GM21423 (cell line): ENCODE measurements around the gene F12.
A peak's percentile ranks its signal among the peaks of the same experiment; 100 is the strongest.

Experiments
- ATAC-seq: cut with Tn5 transposase; IDR thresholded peaks from one replicate; pipeline ENCODE4 v1.9.1; 2021; ENCODE audit warnings: mild to moderate bottlenecking, moderate library complexity; ENCODE audit not compliant: unreplicated experiment

Gene F12

DNA sequence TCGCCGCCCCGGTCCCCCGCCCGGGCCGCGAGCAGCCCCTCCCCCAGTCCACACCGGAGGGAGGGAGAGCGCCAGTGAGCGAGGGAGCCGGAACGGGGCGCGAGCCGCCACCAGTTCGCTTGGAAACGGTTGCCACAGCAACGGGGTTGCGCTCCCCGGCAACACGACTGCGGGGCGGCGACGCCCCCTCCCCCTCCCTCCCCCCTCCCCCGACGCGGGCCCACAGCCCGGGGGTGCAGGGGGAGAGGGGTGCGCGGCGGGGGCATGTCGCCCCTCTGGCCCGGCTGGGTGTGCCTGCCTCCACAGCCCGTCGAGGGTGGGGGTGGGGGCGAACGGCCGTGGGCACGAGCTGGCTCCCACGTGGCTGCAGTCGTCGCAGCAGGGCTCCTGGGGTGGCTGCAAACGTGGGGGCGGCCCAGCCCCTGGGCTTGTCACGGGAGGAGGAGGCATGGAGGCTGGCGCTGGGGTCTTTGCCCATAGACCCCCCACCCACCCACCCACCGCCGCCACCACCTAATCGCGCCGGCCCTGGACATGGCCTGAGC lies 37.8 kb upstream of the F12 start:
- peak; percentile 40 for ATAC-seq

DNA sequence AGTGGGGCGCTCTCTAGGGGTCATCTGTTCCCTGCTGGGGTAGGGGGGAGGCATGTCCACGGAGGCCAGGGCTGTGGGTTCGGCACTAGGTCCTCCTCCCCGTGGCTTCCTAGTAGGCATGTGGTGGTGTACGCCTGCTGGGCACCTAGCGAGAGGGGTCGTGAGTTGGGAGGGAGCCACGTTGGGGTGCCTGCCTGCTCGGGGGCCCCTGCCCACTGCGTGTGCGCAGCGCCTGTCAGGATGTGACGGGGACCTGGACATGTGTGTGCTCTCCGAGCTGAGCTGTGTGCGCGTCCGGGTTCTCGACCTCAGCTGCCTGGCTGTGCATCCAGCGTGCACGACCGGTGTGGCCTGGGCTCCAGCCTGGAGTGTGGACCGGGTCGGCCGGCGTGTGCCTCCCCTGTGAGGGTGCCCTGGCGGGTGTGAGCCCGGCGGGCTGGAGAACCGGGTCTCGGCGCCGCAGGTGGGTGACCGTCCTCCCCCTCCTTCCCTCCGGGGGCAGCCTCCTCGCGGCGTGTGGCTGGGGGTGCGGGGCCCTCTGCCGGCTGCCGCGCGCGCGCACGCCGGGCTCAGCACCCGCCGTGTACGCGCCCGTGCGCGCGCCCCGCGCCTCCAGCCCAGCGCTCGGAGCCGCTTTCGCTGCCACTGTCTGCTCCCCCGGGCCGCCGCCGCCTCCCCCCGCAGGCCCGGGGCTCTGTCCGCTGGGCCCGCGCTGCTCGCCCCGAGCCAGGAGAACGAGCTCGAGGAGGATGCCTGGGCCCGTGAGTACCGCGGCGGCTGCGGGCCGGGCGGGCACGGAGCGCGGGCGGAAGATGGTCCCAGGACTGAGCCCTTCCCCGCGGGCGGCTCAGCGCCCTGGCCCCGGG lies 37.1 kb upstream of the F12 start, which contains the start of gene PRR7:
Gene PRR7 (plus strand): TSS at position 615 of the 866 bp plus-strand sequence. CDS start 8,254 bp downstream, outside the sequence.
- peak; percentile 49 for ATAC-seq

DNA sequence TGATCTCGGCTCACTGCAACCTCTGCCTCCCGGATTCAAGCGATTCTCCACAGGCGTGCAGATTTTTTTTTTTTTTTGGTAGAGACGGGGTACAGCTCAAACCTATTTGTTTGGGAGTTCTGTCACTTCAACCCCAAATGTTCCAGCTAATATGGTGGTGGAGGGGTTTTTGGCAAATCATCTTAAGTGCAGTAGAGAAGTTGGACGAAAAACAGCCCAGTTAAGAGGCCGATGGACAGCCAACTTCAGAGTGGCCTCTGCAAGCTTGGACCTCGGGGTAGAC lies 36.5 kb upstream of the F12 start:
- ATAC-seq = no peak

DNA sequence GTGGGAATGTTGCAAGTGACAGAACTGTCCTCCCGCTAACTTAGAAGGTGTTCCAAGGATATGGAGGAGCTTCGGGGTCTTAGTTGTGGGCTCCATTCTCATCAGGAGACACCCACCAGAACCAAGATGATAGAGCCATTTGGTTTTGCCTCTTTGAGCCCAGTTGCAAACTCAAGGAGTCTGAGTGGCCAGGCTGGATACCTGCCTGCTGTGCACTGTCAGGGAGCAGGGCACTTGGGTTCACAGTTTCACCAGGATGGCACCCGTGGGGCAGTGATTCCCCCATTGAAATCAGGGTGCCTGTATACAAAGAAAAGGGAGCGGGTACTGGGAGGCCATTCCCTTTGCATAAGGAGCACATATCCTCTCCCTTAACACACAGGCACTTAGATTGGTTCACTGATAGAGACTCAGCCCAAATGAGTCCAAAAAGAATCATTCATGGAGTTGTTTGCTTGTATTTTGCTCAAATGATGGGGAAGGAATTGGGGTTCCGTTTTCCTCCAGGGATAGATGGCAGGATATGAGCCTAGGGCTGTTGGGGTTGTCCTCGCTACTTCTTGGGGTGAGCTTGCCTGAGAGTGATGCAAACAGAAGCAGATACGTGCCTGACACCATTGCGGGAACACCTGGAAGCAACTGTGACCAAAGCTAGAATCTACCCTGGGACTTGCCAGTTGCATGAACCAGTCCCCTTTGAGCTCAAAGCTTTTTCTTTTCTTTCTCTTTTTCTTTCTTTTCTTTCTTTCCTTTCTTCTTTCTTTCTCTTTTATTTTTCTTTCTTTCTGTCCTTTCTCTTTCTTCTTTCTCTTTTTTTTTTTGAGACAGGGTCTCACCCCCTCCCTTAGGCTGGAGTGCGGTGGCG lies 35.9 kb upstream of the F12 start:
- no peak for ATAC-seq

DNA sequence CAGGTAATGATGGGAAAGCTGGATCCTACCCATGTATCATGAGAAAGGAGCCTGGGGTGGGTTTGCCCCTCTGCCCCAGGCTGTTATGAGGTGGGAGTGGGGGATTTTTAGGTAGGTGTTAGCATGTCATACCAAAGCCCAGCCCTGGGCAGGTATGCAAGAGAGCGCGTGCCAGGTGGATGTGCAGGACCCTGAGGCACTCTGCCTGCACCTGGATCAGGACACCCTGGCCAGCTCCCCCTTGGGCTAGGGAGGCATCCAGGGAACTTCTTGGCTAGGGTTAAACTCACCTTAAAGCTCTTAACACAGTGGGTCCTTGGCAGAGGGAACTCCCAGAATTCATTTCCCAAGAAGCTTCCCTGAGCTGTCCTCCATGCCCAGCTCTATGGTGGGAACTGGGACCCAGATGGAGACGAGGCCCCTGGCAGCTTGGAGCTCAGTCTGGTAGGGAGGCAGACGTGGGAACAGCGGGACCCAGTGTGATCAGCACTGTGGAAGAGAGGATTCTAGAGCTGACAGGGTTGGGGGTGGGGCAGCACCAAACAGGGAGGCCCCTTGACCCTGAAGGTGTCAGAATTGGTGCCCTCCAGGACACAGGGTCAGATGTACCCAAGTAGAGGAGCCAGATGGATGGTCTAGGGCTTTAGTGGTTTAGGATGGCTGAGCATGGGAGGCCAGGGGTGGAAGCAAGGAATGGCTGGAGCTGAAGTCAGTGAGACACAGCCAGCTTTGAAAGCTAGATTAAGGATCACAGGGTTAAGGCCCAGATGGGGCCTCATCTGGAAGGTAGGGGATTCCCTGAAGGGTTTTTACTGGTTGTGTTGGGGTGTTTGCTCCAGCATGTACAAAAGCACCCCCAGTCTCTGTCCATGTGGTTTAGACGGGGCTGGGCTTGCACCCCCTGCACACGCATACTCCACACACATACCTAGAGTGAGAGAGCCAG lies 35.0 kb upstream of the F12 start:
- ATAC-seq = no peak

DNA sequence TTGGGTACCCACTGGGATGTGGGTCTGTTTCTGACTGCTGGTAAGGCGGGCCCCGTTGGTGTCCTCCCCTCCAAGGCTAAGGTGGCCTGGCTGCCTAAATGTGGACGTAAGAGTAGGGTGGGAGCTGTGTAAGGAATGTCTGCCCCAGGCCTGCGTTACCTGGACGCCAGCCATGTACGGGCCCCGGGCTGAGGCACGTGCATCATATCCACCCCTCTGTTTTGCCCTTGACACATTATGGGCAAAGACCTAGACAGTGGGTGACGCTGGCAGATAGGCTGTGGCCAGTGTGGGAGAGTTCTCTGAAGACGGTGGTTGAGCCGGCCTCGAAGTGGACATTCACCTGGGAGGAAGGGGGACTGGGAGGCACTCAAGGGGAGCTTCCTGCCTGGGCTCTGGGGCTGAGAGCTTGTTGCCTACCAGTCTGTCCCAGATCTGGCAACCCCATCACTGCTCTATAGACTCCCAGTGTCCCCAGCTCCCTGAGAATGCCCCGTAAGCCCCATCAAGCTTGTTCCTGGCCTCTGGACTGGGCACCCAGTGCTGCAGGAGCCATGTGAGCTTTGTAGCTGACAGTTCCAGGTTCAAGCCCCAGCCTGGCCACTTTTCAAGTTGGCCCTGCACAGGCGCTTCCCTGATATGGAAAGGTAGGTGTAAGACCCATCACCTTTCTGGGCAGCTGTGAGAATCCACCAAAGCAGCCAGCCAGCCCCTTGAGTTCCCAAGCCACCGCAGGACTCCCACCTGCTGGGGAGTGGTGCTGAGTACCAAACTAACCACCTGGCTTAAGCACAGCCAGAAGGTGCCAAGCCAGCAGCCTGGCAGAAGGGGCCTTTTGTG lies 34.0 kb upstream of the F12 start:
- no peak for ATAC-seq

DNA sequence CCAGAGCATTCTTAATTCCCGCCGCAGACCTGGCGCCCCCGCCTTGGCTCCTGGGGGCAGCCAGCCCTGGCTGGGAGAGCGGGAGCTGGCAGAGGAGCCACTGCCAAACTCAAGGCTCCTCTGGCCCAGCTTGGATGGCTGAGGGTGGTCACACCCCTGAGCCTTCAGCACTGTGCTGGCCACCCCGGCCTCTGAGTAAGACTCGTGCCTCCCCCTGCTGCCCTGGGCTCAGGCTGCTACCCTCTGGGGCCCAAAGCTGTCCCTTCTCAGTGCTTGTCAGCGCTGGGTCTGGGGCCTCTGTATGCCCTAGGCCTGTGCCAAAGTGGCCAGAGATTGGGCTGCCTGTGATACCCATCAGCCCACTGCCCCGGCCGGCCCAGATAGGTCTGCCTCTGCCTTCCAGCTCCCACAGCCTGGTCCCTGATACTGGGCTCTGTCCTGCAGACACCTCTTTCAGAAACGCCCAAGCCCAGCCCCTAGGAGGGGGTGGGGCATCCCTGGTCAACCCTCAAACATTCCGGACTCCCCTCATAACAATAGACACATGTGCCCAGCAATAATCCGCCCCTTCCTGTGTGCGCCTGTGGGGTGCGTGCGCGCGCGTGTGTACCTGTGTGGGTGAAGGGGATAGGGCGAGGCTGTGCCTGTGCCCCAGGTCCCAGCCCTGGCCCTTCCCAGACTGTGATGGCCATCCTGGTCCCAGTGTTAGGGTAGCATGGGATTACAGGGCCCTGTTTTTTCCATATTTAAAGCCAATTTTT lies 32.9 kb upstream of the F12 start:
- ATAC-seq = no peak

DNA sequence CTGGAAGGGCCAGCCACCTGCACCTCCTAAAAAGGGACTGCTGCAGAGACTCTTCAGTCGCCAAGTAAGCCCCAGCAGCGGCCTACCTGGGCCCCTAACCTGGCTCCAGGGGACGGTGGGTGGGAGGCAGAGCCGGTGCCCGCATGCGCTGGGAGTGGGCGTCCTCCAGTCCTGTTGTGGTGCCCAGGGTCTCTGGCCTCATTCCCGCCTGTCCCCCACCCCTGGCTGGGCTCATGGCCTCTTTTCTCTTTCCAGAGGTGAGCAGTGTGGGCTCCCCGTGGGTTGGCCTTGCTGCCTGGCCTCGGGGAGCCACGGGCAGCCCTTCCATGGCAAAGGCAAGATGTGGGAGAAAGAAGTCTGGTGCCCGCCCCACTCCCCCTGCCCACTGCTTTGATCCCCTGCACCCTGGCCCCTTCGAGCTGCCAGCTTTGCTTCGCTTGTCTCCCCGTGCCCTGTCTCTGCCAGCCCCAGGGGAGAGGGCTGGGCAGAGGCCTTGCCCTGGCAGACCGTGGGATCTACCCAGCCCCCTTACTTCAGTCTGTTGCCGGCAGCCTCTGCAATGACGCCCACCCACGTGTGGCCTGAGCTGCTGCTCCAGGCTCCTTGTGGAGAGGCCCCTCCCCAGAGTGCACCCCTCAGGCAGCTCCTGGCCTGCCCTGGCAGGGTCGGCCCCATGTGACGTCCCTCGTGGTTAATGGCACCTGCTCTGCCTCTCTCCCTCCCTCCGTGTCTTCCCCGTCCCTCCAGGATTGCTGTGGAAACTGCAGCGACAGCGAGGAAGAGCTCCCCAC lies 31.8 kb upstream of the F12 start:
- ATAC-seq = no peak

DNA sequence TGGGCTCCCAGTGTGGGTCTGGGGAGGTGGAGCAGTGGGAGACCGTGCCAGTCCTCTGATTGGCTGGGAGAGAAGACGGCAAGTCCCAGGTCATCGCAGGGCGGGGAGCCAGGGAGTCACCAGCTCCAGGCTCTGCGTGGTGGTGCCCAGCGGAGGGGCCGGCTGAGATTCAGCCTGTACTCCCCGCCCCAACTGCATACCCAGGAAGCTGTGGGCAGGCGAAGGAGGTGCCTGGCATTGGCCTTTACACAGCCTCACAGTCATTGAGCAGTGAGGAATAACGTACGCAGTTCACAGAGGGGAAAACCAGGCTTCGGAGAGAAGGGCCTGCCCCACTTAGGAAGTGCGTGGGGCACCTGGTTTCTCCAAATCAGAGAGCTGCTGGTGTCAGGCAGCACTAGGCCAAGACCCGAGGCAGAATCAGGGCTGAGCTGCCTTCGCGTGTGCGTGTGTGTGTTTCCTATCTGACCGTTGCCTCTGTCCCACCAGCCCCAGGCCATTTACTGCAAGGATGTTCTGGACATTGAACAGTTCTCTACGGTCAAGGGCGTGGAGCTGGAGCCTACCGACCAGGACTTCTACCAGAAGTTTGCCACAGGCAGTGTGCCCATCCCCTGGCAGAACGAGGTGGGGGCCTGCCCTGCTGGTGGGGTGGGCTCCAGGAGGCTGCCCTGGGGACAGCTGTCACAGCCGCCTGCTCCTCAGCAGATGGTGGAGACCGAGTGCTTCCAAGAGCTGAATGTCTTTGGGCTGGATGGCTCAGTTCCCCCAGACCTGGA lies 31.0 kb upstream of the F12 start:
- ATAC-seq = no peak

DNA sequence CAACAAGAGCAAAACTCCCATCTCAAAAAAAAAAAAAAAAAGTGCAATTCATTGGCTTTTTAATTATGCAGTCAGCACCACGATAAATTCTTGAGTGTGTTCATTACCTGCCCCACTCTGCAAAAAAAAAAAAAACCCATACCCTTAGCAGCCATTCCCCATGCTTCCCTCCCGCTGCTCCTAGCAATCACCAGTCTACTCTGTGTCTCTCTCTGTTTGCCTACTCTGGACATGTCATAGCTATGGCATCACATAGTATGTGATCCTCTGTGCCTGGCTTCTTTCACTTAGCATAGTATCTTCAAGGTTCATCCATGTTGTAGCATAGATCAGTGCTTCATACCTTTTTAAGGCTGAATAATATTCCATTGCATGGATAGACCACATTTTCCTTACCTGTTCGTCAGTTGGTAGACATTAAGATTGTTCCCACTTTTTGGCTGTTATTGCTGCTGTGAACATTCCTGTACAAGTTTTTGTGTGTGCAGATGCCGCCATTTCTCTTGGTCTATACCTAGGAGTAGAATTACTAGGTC lies 30.2 kb upstream of the F12 start:
- ATAC-seq = no peak

DNA sequence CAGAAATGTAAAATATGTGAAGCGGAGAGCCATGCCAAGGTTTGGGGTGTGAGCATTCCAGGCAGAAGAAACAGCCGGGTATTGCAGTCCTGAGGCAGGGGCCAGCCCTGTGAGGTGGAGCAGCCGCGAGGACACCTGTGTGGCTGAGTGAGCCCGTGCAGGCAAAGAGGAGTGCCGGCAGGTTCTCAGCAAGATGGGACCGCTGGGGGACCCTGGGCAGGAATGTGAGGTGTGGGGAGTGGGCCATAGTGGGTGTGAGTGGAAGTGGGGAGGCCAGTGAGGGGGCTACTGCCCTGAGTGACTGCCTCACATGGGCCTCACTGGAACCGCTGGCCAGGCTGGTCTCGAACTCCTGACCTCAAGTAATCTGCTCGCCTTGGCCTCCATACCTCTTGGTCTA lies 29.1 kb upstream of the F12 start:
- no peak for ATAC-seq

DNA sequence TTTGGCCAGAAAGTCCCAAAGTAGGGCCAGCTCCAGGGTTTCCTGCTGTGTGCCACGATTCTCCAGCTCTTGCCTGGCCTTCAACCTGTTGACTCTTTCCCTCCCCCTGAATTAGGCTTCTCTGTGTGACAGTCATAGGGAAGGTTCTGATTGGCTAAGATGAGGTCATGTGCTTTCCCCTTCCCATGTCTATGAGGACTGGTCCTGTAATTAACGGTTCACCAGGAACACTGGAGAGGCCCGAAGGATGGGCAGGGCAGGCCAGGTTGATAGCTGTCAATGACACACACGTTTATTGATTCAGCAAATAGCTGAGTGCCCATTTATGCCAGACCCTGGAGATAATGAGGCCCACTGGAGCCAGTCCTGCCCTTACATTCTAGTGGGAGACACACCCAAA lies 28.3 kb upstream of the F12 start:
- ATAC-seq = no peak

DNA sequence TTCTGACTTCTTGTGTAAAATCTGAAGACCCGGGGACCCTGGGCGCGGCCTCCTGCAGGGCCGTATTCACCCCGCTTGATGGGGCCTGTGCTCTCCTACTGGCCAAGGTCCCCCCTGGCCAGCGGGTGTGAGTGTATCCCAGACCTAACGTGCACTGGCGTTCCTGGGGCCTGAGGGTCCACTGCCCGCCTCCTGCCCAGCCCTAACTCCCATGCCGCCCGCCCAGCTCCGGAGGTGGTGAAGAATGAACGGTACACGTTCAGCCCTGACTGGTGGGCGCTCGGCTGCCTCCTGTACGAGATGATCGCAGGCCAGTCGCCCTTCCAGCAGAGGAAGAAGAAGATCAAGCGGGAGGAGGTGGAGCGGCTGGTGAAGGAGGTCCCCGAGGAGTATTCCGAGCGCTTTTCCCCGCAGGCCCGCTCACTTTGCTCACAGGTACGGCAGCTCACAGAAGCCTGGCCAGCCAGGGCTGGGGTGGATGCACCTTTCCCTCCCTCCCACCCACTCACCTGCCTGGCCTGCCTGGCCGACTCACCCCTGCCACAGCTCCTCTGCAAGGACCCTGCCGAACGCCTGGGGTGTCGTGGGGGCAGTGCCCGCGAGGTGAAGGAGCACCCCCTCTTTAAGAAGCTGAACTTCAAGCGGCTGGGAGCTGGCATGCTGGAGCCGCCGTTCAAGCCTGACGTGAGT lies 26.6 kb upstream of the F12 start:
- no peak for ATAC-seq

DNA sequence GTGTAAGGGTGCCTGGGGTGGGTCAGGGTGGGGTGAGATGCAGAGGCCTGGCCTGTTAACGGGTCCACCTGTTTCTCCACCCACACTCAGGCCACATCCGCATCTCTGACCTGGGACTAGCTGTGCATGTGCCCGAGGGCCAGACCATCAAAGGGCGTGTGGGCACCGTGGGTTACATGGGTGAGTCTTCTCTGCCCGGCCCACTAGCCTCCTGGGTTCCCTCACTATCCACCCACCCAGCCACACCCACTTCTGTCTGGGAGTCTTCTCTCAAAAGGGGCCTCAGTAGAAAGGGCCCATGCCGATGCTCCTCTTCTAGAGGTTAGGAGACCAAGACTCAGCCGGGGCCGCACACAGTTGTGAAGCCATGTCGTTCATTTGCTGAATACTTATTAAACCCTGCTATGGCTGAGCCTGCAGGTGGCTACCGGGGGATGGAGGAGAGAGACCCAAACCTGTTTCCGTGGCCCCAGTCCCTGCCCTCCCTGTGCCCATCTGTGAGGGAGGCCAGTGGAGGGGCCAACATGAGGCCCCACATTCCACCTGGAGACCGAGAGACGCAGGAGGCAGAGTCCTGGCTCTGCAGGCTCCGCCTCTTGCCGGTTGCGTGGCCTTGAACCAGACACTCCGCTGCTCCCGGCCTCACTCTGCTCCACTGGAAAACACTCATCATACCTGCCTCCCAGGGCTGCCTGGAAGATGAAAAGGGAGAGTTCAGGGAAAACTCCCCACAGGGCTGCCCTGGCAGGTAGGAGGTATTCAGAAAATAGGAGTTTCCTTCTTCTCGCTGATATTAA lies 25.8 kb upstream of the F12 start:
- ATAC-seq = no peak

DNA sequence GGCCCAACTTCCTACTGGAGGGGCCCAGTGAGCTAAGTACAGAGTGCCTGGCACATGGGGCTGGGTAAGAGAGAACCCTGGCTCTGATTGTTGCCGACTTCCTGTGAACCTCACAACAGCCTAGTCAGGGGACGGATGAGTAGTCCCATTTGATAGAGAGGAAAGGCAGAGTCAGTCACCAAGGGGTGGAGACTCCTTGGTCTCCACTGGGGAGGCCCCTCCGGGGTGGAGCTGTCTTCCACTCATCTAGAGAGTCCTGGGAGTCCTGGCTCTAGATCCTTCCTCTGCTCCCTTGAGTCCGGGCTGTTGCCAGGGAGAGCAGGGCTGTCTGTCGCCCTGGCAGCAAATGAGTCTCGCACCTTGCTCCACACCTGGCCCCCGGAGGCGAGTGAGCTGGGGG lies 25.1 kb upstream of the F12 start:
- ATAC-seq = no peak

DNA sequence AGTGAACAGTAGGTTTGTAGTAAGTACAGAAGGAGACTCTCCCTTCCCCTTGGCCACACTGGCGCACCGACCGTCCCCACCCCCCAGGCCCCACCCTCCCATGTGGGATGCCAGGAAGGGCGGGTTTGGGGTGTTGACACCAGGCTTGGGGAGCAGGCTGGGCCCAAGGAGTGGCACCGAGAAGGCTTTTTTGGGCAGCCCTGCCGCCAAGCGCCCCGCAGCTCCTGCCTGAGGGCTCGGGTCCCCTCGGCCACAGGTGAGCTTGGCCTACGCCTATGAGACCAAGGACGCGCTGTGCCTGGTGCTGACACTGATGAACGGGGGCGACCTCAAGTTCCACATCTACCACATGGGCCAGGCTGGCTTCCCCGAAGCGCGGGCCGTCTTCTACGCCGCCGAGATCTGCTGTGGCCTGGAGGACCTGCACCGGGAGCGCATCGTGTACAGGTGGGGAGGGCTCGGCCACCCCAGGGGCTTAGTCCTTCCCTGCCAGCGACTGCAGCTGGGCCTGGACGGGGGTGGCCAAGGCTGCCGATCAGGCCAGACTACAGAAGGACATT lies 24.4 kb upstream of the F12 start:
- ATAC-seq = no peak
